Activated B cell treated with CpG ODN at 0.5 μM for 24 hours (primary cell): ENCODE data around the gene LYL1. TPM values are rescaled to one million over a fixed set of nuclear protein-coding genes. Genes with fewer than 3 reads are reported as not detected.

Source experiments
- ATAC-seq: fragments of 200-7000 bp; cut with Tn5 transposase; one replicate; pipeline ENCODE4 v1.10.0; 2021; ENCODE audit warnings: low read depth, mild to moderate bottlenecking, moderate library complexity
- CTCF ChIA-PET: fragments of 350-600 bp; sonication (Branson Sonifier 250); formaldehyde crosslinking; loops from one replicate; lab custom pipeline; 2021; ENCODE audit warnings: antibody characterized with exemption; lab: Charles Lee
- POLR2A ChIA-PET: fragments of 350-600 bp; sonication (Branson Sonifier 250); formaldehyde crosslinking; loops from one replicate; lab custom pipeline; 2021; ENCODE audit warnings: antibody characterized with exemption; lab: Charles Lee
- DNase-seq: peaks from one replicate; pipeline ENCODE4 v3.0.0; 2022
- H3K27ac Mint-ChIP-seq: one replicate; pipeline ENCODE4 v1.8.0; 2020; ENCODE audit warnings: mixed read lengths
- H3K27me3 Mint-ChIP-seq: one replicate; pipeline ENCODE4 v1.8.0; 2021; ENCODE audit warnings: mixed read lengths
- H3K36me3 Mint-ChIP-seq: one replicate; pipeline ENCODE4 v1.8.0; 2021; ENCODE audit warnings: low read depth, mixed read lengths
- H3K4me1 Mint-ChIP-seq: one replicate; pipeline ENCODE4 v1.8.0; 2021; ENCODE audit warnings: mixed read lengths
- H3K4me3 Mint-ChIP-seq: one replicate; pipeline ENCODE4 v1.8.0; 2020; ENCODE audit warnings: mild to moderate bottlenecking, mixed read lengths
- H3K9me3 Mint-ChIP-seq: one replicate; pipeline ENCODE4 v1.8.0; 2020; ENCODE audit warnings: mixed read lengths
- CTCF ChIP-seq: fragments of 200-600 bp; IDR thresholded peaks from one replicate; pipeline ENCODE4 v1.8.0; 2022; ENCODE audit warnings: antibody characterized with exemption, mild to moderate bottlenecking
- intact Hi-C: fragments of 100-400 bp; cut with micrococcal nuclease; formaldehyde crosslinking; loops from one replicate; pipeline ENCODE4 v1.15.1; 2024
- total RNA-seq: library from RNA; stranded (reverse); gene quantifications from 2 replicates; pipeline ENCODE4 v1.2.3, GENCODE V29; 2022

The LYL1 gene
- total RNA-seq, 1 donor from 2014 or later, result 74.8 TPM

- peak overlapping the region; percentile 88 for H3K27ac Mint-ChIP-seq
- peaks cover 77% of the 10 kb centered on the region for H3K4me1 Mint-ChIP-seq
- POLR2A ChIA-PET, result interaction anchor here (0.6 to 8.8 kb wide), 13 partner anchors 7 to 700 kb away, joined by 3 to 158 read pairs (median 24); partner anchors contain the start of genes IER2, NACC1, STX10 and TRMT1
- TF ChIP-seq CTCF, result no peak
- DNase-seq (no peak), ATAC-seq (no peak)
- no peaks in the 10 kb centered on the region for H3K27me3 Mint-ChIP-seq
- CTCF ChIA-PET, result interaction anchor here (0.8 to 1.7 kb wide), 6 partner anchors 18 to 176 kb away, joined by 3 to 6 read pairs (median 4); partner anchors contain the start of genes IER2 and STX10
- peak overlapping the region; percentile 88 for H3K4me3 Mint-ChIP-seq
- no peaks in the 10 kb centered on the region for H3K9me3 Mint-ChIP-seq
- intact Hi-C loops, result loop anchor here (2.0 to 5.0 kb wide), 4 partner anchors 49 to 745 kb away; partner anchors contain the start of genes IER2, JUNB, MAST1 and STX10
- peaks cover 19% of the 10 kb centered on the region for H3K36me3 Mint-ChIP-seq
These were observed 855 bp downstream of the LYL1 start for GRCh38 chr19:13101590-13102415.

DNA sequence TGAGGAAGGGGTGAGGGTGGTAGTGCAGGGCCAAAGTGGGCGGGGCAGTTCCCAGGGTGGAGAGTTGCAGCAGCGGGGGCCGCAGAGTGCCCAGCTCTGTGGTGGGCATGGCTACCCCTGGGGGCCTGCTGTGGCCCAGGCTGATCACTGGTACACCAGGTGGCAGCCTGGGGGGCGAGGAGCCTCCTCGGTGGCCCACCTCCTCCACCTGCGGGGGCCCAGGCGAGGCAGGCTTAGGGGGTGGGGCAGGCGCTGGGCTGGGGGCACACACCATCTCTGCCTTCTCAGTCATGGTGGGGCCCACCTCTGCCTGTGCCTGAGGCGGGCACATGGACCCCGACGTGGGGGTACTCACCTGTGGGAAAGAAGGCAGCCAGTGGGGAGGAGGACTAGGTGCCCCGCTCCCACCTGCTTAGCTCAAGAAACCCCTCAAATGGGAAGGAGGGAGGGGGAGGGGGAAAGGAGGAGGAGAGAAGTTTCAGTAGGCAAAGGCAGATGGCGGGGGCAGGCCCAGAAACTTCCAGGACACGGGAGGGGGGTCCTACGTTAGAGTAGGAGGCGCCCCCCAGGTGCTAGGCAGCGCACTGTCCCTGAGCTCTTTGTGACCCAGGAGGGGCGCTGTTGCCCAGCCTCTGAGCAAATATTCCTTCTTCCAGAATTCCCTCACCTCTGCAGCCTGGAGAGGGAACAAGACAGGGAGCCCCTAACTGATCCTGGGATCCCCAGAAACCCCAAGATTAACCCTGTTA is 1.6 kb downstream of the LYL1 start:
- Mint-ChIP-seq H3K27me3 (no peaks in the 10 kb centered on the region), H3K9me3 (no peaks in the 10 kb centered on the region), H3K4me1 (peaks cover 79% of the 10 kb centered on the region), H3K4me3 (peak overlapping the region; percentile 88), H3K27ac (peak overlapping the region; percentile 90), H3K36me3 (peaks cover 21% of the 10 kb centered on the region)
- DNase-seq (no peak), ATAC-seq (no peak)
- intact Hi-C loops, result loop anchor here (5.0 kb wide), 2 partner anchors 264 to 309 kb away; partner anchors contain the start of genes JUNB and MAST1
- ChIA-PET POLR2A (interaction anchor here (0.5 to 8.8 kb wide), 21 partner anchors 11 to 701 kb away, joined by 3 to 158 read pairs (median 8); partner anchors contain the start of genes DNASE2, GADD45GIP1, IER2 and NACC1), CTCF (interaction anchor here (0.8 to 1.7 kb wide), 7 partner anchors 18 to 177 kb away, joined by 3 to 6 read pairs (median 4); partner anchors contain the start of genes IER2 and STX10)
- no peak for TF ChIP-seq CTCF

DNA sequence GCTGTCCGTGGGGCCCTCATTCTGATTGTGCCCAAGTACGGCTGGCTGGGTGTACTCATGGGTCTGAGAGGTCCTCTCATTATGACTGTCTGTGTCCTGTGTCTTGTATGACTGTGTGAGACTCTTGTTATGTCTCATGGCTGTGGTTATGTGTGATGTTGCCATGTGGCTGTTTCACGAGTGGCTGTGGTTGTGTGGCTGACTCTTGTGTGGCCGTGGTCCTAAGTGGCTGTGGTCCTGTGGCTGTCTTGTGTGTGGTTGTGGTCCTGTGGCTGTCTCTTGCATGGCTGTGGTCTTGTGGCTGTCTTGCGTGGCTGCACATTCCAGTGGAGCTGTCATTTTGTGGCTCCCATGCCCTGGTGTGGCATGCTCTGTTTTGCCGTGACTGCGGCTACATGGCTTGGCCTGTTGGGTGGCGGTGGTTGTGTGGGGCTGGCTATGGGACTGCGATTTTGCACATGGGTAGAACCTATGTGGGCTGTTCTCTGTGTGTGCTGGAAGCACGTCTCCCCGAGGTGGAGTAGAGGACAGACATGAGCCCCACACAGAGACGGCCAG is 2.5 kb downstream of the LYL1 start:
- H3K27me3 Mint-ChIP-seq, result no peaks in the 10 kb centered on the region

More for the DNA sequence above, 2.5 kb downstream of the LYL1 start:
- DNase-seq (peak; percentile 57), ATAC-seq (no peak)
- intact Hi-C loops, result loop anchor here (5.0 kb wide), 2 partner anchors 263 to 308 kb away; partner anchors contain the start of genes JUNB and MAST1
- peaks cover 21% of the 10 kb centered on the region for H3K36me3 Mint-ChIP-seq
- CTCF ChIA-PET, result interaction anchor here (1.1 to 1.5 kb wide), 3 partner anchors 53 to 161 kb away, joined by 3 to 4 read pairs (median 3); no protein-coding TSS in a partner anchor
- peak overlapping the region; percentile 74 for H3K4me3 Mint-ChIP-seq
- no peaks in the 10 kb centered on the region for H3K9me3 Mint-ChIP-seq
- TF ChIP-seq CTCF, result no peak
- POLR2A ChIA-PET, result interaction anchor here (0.6 to 8.8 kb wide), 12 partner anchors 16 to 161 kb away, joined by 3 to 158 read pairs (median 10); partner anchors contain the start of genes GADD45GIP1, IER2, NACC1 and STX10
- peaks cover 76% of the 10 kb centered on the region for H3K4me1 Mint-ChIP-seq
- peak overlapping the region; percentile 90 for H3K27ac Mint-ChIP-seq
